Skeletal muscle satellite cell (primary cell): Measurements from ENCODE around the gene OR2T27.
"Not testable (repeated sequence)": the region's sequence is repeated elsewhere in the genome, so short reads cannot be mapped to it uniquely, and the experiment has no call there.

Experiments used
- H3K27me3 ChIP-seq: 2 replicates; pipeline ENCODE4 v1.7.0; 2013; ENCODE audit warnings: low read length; ENCODE audit not compliant: control insufficient read depth, insufficient read depth
- H3K36me3 ChIP-seq: 2 replicates; pipeline ENCODE4 v1.7.0; 2013; ENCODE audit warnings: mild to moderate bottlenecking, control low read depth, low read length; ENCODE audit not compliant: insufficient read depth
- H3K4me1 ChIP-seq: 2 replicates; pipeline ENCODE4 v1.7.0; 2013; ENCODE audit warnings: low read length; ENCODE audit not compliant: control insufficient read depth, insufficient read depth
- H3K4me2 ChIP-seq: 2 replicates; pipeline ENCODE4 v1.7.0; 2013; ENCODE audit warnings: mild to moderate bottlenecking, low read length
- H3K4me3 ChIP-seq: 2 replicates; pipeline ENCODE4 v1.7.0; 2013; ENCODE audit warnings: low read length
- H3K9ac ChIP-seq: 2 replicates; pipeline ENCODE4 v1.7.0; 2013; ENCODE audit warnings: mild to moderate bottlenecking, low read depth, low read length, moderate library complexity
- H3K9me3 ChIP-seq: replicated peaks from 2 replicates; pipeline ENCODE4 v1.7.0; 2013; ENCODE audit warnings: mild to moderate bottlenecking, control low read depth, low read length

The OR2T27 gene

DNA sequence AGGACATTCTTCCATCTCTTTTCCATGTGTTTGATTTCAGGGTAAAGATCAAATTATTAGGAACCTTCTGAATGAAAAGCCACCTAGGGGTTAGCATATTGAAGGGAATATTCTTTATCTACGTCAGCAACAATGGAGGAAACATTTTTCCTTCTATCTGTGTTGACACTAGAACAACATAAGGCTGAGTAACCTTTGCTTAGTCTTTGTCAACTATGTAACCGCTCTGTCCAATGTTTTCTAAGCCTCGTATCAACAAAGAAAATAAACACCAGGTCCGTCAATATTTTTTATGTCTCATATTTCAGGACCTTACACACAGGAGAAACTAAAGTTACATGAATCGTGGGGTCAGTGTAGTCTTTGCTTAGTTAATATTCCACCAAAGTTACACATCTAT lies 18.7 kb downstream of the OR2T27 start:
- H3K27me3 ChIP-seq, H3K9ac ChIP-seq: not testable (repeated sequence)

DNA sequence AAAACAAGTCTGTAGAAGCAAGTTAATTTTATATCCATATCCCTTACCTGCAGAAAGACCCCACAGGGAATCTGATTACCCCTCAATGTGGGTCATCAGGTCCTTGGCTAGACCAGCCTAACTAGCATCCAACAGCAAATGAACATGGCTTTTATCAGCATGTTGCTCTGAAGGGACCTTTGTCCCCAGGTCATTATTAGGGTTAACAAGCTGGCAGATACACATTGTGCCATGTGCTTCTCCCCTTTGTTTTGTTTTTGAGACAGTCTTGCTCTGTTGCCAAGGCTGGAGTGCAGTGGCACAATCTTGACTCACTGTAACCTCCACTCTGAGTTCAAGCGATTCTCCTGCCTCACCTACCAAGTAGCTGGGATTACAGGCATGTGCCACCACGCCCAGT lies 20.3 kb downstream of the OR2T27 start, which contains the start of gene OR2T11:
Gene OR2T11 (minus strand): TSS at position 101 of the 400 bp plus-strand sequence. CDS start 7,963 bp downstream, outside the sequence.
- H3K36me3 ChIP-seq, H3K9me3 ChIP-seq, H3K27me3 ChIP-seq, H3K4me3 ChIP-seq, H3K4me1 ChIP-seq, H3K9ac ChIP-seq, H3K4me2 ChIP-seq: not testable (repeated sequence)

More for the DNA sequence above, 18.7 kb downstream of the OR2T27 start:
- not testable (repeated sequence) for H3K9me3 ChIP-seq, H3K36me3 ChIP-seq, H3K4me1 ChIP-seq, H3K4me3 ChIP-seq, H3K4me2 ChIP-seq

DNA sequence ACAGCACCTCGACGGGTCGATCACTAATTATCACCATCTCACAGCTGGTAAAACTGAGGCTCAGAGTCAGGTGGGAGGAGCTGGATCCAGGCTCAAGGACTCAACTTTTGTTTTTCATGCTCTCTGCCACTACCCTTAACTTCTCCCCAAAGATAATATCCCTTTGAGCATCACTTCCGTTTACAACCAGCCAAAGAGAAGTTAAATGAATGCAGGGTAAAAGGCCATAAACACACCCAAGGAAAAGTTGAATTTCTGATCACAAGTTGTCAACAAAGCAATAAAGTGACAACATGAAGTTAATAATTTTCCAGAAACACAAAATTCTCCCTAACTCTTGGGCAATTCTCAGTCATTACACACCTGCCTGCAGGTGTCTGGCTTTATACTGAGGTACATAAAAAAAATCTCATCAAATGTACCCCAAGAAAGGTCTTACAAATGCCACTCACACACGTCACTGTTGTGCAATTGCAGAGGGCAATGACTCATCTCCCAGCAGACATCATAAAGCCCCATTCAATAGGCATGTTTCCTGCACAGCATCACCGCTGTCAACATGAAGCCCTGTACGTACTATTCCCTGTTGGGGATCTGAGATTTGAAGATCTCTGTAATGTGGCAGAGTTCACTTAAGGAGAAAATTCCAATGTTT lies 23.8 kb downstream of the OR2T27 start:
- Histone ChIP-seq H3K36me3 (no peaks in the 10 kb centered on the region), H3K4me3 (no peak overlapping the region), H3K4me1 (no peaks in the 10 kb centered on the region), H3K27me3 (no peaks in the 10 kb centered on the region), H3K9ac (no peak overlapping the region), H3K9me3 (no peaks in the 10 kb centered on the region), H3K4me2 (no peak overlapping the region)

DNA sequence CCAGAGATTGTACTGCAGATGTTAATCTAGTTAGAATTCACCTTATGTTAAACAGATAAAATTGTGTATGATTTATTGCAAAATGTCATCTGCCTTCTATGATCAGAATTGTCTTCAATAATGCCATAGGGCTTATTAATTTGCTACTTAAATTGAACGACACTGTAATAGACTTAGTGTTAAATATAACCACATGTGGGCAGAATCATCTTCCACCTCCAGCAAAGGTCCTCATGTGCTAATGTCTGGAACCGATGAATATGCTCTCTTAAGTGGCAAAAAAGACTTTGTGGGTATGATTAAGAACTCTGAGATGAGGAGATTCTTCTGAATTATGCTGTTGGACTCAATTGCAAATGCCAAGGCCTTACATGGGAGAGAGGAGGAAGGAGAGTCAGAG lies 24.8 kb downstream of the OR2T27 start:
- Histone ChIP-seq H3K9me3 (no peaks in the 10 kb centered on the region), H3K4me1 (no peaks in the 10 kb centered on the region), H3K4me3 (no peak overlapping the region), H3K36me3 (no peaks in the 10 kb centered on the region), H3K27me3 (no peaks in the 10 kb centered on the region), H3K9ac (no peak overlapping the region), H3K4me2 (no peak overlapping the region)

DNA sequence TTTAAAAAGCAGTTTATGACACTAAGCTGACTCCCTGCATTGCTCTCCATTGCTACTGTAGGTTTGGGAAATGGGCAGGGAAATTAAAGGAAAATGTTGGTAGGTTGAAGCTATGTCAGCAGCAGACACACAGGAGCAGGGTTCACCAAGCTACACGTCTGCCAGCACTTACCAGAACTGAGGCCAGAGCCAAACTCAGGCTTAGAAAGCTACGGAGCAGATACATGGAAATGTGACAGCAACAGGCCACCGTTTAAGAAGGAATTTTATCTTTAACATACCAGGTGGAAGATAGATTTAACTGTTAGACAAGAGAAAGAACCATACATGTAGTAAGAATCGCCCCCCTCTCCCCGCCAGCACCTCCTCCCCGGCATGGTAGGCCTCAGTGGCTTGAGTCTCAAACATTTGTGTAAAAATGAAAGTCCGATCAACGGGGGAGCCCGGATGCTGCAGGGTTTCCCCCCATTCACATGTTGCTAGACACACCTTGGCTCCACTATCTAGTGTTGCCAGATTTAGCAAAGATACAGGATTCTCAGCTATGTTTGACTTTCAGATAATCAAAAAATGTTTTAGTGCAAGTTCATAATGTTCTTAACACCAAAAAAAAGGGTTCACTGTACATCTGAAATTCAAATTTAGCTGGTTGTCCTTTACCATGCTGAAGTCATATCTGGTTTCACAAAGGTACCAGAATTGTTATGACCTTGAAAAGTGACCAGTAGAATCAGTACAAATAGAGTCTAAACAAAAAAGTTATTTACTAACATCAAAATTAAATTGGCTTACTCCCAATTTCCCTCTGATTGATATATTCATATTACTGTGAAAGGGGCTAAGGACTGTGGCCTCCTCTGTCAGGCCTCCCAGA lies 27.1 kb downstream of the OR2T27 start:
- H3K9me3 ChIP-seq, result no peaks in the 10 kb centered on the region
- H3K4me2 ChIP-seq, result no peak overlapping the region
- H3K9ac ChIP-seq, result no peak overlapping the region
- H3K27me3 ChIP-seq, result no peaks in the 10 kb centered on the region
- no peaks in the 10 kb centered on the region for H3K4me1 ChIP-seq
- H3K36me3 ChIP-seq, result no peaks in the 10 kb centered on the region
- no peak overlapping the region for H3K4me3 ChIP-seq

DNA sequence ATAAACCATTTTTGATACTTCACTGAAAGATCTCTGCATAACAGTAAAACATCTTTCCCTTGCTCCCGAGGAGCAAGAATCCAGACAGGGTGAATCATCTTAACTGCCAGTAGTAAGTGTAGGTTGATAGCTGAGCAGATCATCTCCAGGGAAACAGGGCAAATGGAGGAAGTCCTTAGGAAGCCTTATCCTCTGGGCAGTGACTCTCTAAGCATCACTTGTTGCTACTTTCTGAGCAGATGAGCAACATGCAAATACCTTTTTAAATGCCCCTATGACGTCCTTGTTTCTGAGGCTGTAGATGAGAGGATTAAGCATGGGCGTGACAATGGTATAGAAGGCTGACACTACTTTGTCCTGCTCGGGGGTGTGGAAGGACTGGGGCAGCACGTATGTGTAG lies 29.4 kb downstream of the OR2T27 start:
- Histone ChIP-seq H3K4me3 (no peak overlapping the region), H3K27me3 (no peaks in the 10 kb centered on the region), H3K9me3 (no peaks in the 10 kb centered on the region), H3K36me3 (no peaks in the 10 kb centered on the region), H3K4me2 (no peak overlapping the region), H3K9ac (no peak overlapping the region), H3K4me1 (no peaks in the 10 kb centered on the region)

DNA sequence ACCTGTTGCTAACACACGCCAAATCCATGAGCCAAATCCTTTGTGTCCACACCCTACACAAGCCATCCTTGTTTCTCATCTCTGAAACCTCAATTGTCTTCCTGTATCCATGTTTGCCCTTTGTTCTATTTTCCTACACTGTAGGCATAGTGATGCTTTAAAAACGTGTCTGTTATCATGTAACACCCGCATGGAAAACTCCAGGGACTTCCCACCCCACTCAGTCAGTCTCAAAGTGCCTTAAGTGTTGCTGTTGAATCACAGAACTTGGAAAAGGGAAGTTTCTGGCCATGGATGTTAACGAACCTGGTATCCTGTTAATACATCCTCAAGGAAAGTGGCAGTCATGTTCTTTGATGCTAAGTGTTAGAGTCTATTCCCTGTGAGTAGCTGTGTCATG lies 30.2 kb downstream of the OR2T27 start:
- H3K27me3 ChIP-seq, result no peaks in the 10 kb centered on the region
- H3K9ac ChIP-seq, result no peak overlapping the region
- no peak overlapping the region for H3K4me2 ChIP-seq

DNA sequence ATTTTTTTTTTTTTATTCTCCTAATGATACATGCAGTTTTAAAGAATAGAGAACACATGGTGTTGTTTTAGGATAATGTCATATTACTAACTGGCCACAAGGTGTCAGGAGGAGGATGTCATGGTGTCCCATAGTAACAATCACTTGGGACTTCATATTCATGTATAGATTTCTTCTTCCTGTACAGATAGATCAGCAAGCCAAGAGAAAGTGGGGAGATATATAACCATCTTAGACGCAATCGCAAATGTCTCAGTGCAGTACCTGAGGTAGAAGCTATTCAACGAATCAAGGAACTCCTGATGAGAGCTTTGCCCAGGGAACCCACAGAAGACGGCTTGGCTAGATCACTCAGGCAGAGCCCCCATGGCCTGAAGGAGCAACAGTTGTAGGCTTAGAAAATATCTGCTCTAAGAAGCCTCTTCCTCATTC lies 32.7 kb downstream of the OR2T27 start:
- Histone ChIP-seq H3K9ac (no peak overlapping the region), H3K4me2 (no peak overlapping the region), H3K4me1 (no peaks in the 10 kb centered on the region), H3K36me3 (no peaks in the 10 kb centered on the region), H3K9me3 (no peaks in the 10 kb centered on the region), H3K27me3 (no peaks in the 10 kb centered on the region), H3K4me3 (no peak overlapping the region)

More for the DNA sequence above, 30.2 kb downstream of the OR2T27 start:
- H3K4me3 ChIP-seq, result no peak overlapping the region
- no peaks in the 10 kb centered on the region for H3K36me3 ChIP-seq
- H3K4me1 ChIP-seq, result no peaks in the 10 kb centered on the region
- H3K9me3 ChIP-seq, result no peaks in the 10 kb centered on the region

DNA sequence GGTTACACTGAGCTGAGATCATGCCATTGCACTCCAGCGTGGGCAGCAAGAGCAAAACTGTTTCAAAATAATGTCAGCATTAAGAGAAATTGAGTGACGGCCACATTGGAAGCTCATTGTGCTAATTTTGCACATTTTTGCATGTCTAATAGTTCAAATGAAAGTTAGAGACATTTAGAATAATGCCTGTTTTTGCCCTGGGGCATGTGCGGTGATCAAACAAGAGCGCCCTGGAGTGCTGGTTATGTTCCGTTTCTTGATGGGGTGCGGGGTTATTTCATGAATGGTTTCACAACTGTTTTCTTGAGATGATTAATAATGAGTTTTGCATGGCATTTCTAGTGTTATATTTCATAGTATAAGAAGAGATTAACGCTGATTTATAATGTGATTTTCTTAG lies 33.6 kb downstream of the OR2T27 start:
- H3K4me2 ChIP-seq, result no peak overlapping the region
- H3K36me3 ChIP-seq, result no peaks in the 10 kb centered on the region
- H3K4me3 ChIP-seq, result no peak overlapping the region
- no peaks in the 10 kb centered on the region for H3K4me1 ChIP-seq
- no peak overlapping the region for H3K9ac ChIP-seq
- no peaks in the 10 kb centered on the region for H3K27me3 ChIP-seq
- no peaks in the 10 kb centered on the region for H3K9me3 ChIP-seq

DNA sequence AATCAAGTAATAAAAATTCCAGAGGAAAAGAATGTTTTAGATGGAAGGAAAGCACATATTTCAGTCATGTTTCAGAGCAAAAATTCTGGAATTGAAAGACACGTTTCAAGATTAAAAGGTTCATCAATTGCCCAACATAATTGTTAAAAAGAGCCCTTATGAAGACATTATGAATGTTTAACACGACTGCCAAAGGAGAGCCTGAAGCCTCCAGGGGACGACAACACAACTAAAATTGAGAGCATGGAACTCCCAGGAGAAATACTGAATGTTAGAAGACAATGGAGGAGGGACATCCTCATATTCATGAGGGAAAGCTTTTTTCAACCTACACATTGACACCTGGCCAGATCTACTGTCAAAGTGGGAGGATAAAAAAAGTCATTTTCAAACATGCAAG lies 36.5 kb downstream of the OR2T27 start:
- no peak overlapping the region for H3K4me3 ChIP-seq
- H3K4me1 ChIP-seq, result no peaks in the 10 kb centered on the region
- no peak overlapping the region for H3K9ac ChIP-seq
- H3K9me3 ChIP-seq, result no peaks in the 10 kb centered on the region
- H3K36me3 ChIP-seq, result no peaks in the 10 kb centered on the region
- no peak overlapping the region for H3K4me2 ChIP-seq
- H3K27me3 ChIP-seq, result no peaks in the 10 kb centered on the region

DNA sequence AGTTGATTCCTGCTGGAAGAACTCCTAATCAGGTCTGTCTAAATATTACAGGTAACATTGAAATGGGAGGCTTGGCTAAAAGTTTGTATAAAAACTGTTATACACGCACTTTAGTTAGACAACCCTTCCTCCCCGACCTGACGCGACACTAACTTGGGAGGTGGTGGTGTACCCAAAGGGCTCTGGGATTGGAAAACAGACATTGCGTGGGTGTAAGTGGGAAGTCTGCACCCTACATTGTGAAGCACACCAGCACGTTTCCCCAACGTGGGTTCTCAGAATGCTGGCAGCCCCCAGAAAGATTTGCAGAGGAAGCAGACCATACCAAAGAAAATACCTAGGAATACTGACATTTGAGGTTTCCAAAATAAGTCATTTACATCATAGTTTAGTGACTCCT lies 37.2 kb downstream of the OR2T27 start:
- Histone ChIP-seq H3K4me2 (no peak overlapping the region), H3K9ac (no peak overlapping the region), H3K4me3 (no peak overlapping the region), H3K27me3 (no peaks in the 10 kb centered on the region), H3K36me3 (no peaks in the 10 kb centered on the region), H3K9me3 (no peaks in the 10 kb centered on the region), H3K4me1 (no peaks in the 10 kb centered on the region)

DNA sequence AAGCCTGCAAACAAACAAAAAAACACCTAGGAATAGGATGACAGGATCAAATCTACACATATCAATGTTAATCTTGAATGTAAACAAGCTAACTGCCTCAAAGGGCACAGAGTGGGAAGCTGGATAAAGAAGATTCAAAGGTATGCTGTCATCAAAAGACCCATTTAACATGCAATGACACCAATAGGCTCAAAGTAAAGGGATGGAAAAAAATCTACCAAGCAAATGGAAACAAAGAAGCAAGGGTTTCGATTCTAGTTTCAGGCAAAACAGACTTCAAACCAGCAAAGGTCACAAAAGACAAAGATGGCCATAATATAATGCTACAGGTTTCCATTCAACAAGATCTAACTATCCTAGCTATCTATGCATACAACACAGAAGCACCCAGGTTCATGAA lies 41.6 kb downstream of the OR2T27 start:
- H3K9ac ChIP-seq, result no peak overlapping the region
- no peak overlapping the region for H3K4me2 ChIP-seq
- H3K9me3 ChIP-seq, result no peaks in the 10 kb centered on the region
- H3K4me1 ChIP-seq, result no peaks in the 10 kb centered on the region
- H3K36me3 ChIP-seq, result no peaks in the 10 kb centered on the region
- H3K4me3 ChIP-seq, result no peak overlapping the region
- no peaks in the 10 kb centered on the region for H3K27me3 ChIP-seq
